ENCODE data around the gene AQP3. TPM values are rescaled to one million over a fixed set of nuclear protein-coding genes. Genes with fewer than 3 reads are reported as not detected.
A peak's percentile ranks its signal among the peaks of the same experiment; 100 is the strongest.
"Not testable (repeated sequence)": the region's sequence is repeated elsewhere in the genome, so short reads cannot be mapped to it uniquely, and the experiment has no call there.

The AQP3 gene
- total RNA-seq (100 to 1,000 TPM in 3 of 5 experiments, 10 to 100 TPM in 2; 53.3 to 173 (median 110) TPM), polyA plus RNA-seq (100 to 1,000 TPM; 178 to 252 TPM), total RNA-seq (43.3 reads per million, percentile 68 among the genes with 10 or more reads in this experiment)

DNA sequence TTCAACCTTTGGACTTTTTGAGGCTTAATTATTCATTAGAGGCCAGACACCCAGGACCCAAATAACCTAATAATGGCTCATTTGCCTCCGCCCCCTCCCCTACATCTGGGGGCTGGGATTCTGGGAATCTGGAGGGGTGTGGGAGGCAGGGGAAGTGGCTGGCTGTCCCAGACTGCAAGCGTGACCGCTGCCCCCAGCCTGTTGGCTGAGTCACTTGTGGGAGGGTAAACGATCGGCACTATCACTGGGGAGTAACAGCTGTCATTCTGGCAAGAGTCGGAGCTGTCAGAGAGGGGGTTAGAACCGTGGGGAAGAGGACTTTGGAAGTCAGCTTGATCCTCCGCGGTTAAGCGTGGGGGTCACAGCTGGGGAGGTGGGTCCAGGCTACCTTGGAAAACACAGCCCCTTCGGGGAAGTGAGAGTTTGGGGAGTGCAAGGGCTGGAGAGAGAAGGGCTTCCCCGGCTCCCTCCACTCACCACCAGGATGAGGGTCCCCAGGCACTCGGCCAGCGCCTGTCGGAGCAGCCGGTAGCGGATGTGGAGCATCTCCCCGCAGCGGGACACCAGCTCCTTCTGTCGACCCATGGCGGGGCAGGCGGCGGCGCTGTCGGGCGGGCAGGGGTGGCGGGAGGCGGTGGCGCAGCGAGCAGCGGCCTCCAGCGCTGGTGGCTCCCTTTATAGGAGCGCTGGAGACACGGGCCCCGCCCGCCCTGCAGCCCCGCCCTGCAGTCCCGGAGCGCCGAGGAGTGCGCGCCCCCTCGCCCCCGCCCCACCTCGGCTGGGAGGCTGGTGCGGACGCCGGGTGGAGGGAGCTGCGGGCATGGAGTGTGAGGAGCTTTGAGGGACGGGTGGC, at the start of gene AQP3:
TSS of gene AQP3 (minus strand) at position 648 of the 853 bp plus-strand sequence. CDS start at position 585, 63 bp downstream.
- H3K4me3 ChIP-seq (ENCODE audit: low read length), result peak within 1 kb of the TSS; percentile 86
- CTCF ChIA-PET, result interaction anchor here (0.6 to 8.5 kb wide), 10 partner anchors 10 to 160 kb away, joined by 3 to 134 read pairs (median 8); partner anchors contain the start of gene NOL6
- Mint-ChIP-seq H3K4me3 (peak within 1 kb of the TSS; percentile 89 to 98 (median 94)), H3K27ac (peak within 1 kb of the TSS; percentile 81 to 97 (median 96)), H3K27me3 (no peaks in the 10 kb centered on the region), H3K9me3 (peaks cover 0 to 2% (median 0%) of the 10 kb centered on the region in 11 donors), H3K36me3 (peaks cover 0 to 21% (median 4%) of the 10 kb centered on the region in 5 donors), H3K4me1 (peaks cover 23 to 60% (median 45%) of the 10 kb centered on the region in 7 donors)
- peak within 1 kb of the TSS; percentile 85 for H3K27ac ChIP-seq (ENCODE audit: low read depth, low read length)
- no peaks in the 10 kb centered on the region for H3K9me3 ChIP-seq (ENCODE audit: control insufficient read depth in 2 of 3, low read length in 3 of 3)
- no peaks in the 10 kb centered on the region for H3K27me3 ChIP-seq (ENCODE audit: control insufficient read depth in 2 of 2, insufficient read depth in 2 of 2, low read length in 2 of 2)
- peaks cover 0 to 20% (median 15%) of the 10 kb centered on the region in 3 experiments for H3K36me3 ChIP-seq (ENCODE audit: control insufficient read depth in 2 of 3, insufficient read depth in 3 of 3, low read length in 3 of 3)
- intact Hi-C loops (cut with micrococcal nuclease), result loop anchor here (1.0 kb wide), 9 partner anchors 9 to 157 kb away; partner anchors contain the start of gene NFX1 (in 2 of the 2)
- ATAC-seq, result peak; percentile 79
- POLR2A ChIA-PET, result interaction anchor here (0.6 to 5.8 kb wide), 17 partner anchors 9 to 160 kb away, joined by 3 to 102 read pairs (median 4); partner anchors contain the start of genes NFX1 and NOL6
- DNase-seq, result peak; percentile 59 to 77 (median 72)
- H3K4me1 ChIP-seq (ENCODE audit: control insufficient read depth in 2 of 2, insufficient read depth in 2 of 2, low read length in 2 of 2), result peaks cover 27 to 36% of the 10 kb centered on the region in 2 donors

DNA sequence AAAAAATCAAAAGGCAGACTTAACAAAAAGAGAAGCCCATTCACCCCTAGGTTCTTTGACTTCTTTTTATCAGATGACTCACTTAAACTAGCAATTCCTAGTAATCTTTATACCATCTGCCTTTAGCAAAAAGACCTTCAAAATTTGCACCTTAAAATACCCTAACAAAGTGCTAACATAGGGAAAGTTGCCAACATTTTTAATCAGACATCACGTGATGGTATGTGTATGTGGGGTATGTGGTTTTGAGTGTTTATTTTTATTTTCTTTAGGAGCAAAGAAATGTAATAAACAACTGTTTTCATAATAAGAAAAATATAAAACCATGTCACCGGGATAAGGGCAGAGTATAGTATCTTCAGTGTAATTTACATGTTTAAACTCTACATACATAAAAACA, 46.4 kb upstream of the AQP3 start:
- H3K4me3 ChIP-seq (ENCODE audit: low read length); H3K4me1 ChIP-seq (ENCODE audit: control insufficient read depth in 2 of 2, insufficient read depth in 2 of 2, low read length in 2 of 2); H3K4me3 Mint-ChIP-seq; H3K36me3 ChIP-seq (ENCODE audit: control insufficient read depth in 2 of 3, insufficient read depth in 3 of 3, low read length in 3 of 3); H3K27ac ChIP-seq (ENCODE audit: low read depth, low read length); POLR2A ChIA-PET; H3K27me3 ChIP-seq (ENCODE audit: control insufficient read depth in 2 of 2, insufficient read depth in 2 of 2, low read length in 2 of 2); H3K4me1 Mint-ChIP-seq; H3K27ac Mint-ChIP-seq; H3K36me3 Mint-ChIP-seq; ATAC-seq; DNase-seq; CTCF ChIA-PET; H3K9me3 ChIP-seq (ENCODE audit: control insufficient read depth in 2 of 3, low read length in 3 of 3); intact Hi-C loops (cut with micrococcal nuclease); H3K9me3 Mint-ChIP-seq: not testable (repeated sequence)
- peaks cover 0 to 22% (median 4%) of the 10 kb centered on the region in 5 donors for H3K27me3 Mint-ChIP-seq

DNA sequence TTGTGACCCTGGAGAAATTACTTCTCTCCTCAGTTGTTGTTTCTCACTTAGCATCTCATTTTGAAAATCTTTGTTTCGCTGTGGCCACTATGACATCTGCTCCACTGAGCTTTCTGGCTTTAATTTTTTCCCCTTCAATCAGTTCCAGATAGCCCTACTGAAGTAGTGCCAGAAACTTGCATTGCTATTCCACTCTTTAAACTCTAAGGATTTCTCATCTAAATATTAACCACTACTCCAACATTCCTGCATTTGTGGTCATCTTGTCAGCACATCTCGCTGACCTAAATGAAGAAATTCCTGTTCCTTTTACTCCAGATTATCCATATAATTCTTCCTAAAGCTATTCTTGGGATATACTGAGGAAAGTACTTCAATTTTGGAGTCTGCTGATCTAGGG, 41.7 kb upstream of the AQP3 start:
- ATAC-seq, result no peak
- CTCF ChIA-PET, result no interaction called here
- H3K4me3 Mint-ChIP-seq, result no peak overlapping the region

DNA sequence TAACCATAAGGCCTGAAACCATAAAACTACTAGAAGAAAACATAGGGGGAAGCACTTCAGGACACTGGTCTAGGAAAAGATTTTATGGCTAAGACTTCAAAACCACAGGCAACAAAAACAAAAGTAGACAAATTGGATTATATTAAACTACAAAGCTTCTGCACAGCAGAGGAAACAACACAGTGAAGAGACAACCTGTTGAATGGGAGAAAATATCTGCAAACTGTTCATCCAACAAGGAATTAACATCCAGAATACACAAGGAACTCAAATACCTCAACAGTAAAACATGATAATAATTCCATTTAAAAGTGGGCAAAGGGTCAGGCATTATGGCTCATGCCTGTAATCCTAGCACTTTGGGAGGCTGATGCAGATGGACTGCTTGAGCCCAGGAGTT, 37.9 kb upstream of the AQP3 start:
- H3K36me3 Mint-ChIP-seq; intact Hi-C loops (cut with micrococcal nuclease): not testable (repeated sequence)

More for the DNA sequence above, 41.7 kb upstream of the AQP3 start:
- no peaks in the 10 kb centered on the region for H3K4me1 Mint-ChIP-seq
- H3K36me3 ChIP-seq (ENCODE audit: control insufficient read depth in 2 of 3, insufficient read depth in 3 of 3, low read length in 3 of 3), result no peaks in the 10 kb centered on the region
- no peaks in the 10 kb centered on the region for H3K36me3 Mint-ChIP-seq
- H3K9me3 ChIP-seq (ENCODE audit: control insufficient read depth in 2 of 3, low read length in 3 of 3), result no peaks in the 10 kb centered on the region
- intact Hi-C loops (cut with micrococcal nuclease), result no loop called here
- no peaks in the 10 kb centered on the region for H3K9me3 Mint-ChIP-seq
- peaks cover 0 to 19% (median 0%) of the 10 kb centered on the region in 5 donors for H3K27me3 Mint-ChIP-seq
- DNase-seq, result no peak
- H3K27ac Mint-ChIP-seq, result no peak overlapping the region
- no peak overlapping the region for H3K4me3 ChIP-seq (ENCODE audit: low read length)
- H3K27me3 ChIP-seq (ENCODE audit: control insufficient read depth in 2 of 2, insufficient read depth in 2 of 2, low read length in 2 of 2), result no peaks in the 10 kb centered on the region
- POLR2A ChIA-PET, result no interaction called here
- H3K4me1 ChIP-seq (ENCODE audit: control insufficient read depth in 2 of 2, insufficient read depth in 2 of 2, low read length in 2 of 2), result no peaks in the 10 kb centered on the region
- no peak overlapping the region for H3K27ac ChIP-seq (ENCODE audit: low read depth, low read length)

DNA sequence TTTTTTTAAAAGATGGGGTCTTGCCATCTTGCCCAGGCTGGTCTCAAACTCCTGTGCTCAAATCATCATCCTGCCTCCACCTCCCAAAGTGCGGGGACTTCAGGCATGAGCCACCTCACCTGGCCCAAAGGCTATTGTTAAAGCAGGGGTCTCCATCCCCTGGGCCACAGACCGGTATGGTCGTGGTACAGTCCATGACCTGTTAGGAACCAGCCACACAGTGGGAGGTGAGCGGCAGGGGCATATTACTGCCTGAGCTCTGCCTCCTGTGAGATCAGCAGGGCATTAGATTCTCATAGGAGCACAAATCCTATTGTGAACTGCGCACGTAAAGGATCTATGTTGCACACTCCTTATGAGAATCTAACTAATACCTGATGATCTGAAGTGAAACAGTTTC, 33.6 kb upstream of the AQP3 start:
- Histone ChIP-seq H3K9me3 (ENCODE audit: control insufficient read depth in 2 of 3, low read length in 3 of 3) (no peaks in the 10 kb centered on the region), H3K27ac (ENCODE audit: low read depth, low read length) (no peak overlapping the region), H3K36me3 (ENCODE audit: control insufficient read depth in 2 of 3, insufficient read depth in 3 of 3, low read length in 3 of 3) (no peaks in the 10 kb centered on the region), H3K27me3 (ENCODE audit: control insufficient read depth in 2 of 2, insufficient read depth in 2 of 2, low read length in 2 of 2) (no peaks in the 10 kb centered on the region), H3K4me1 (ENCODE audit: control insufficient read depth in 2 of 2, insufficient read depth in 2 of 2, low read length in 2 of 2) (no peaks in the 10 kb centered on the region), H3K4me3 (ENCODE audit: low read length) (no peak overlapping the region)
- no peaks in the 10 kb centered on the region for H3K27me3 Mint-ChIP-seq
- no peaks in the 10 kb centered on the region for H3K9me3 Mint-ChIP-seq
- peaks cover 0 to 5% (median 0%) of the 10 kb centered on the region in 7 donors for H3K4me1 Mint-ChIP-seq
- H3K27ac Mint-ChIP-seq, result no peak overlapping the region
- ATAC-seq (no peak), DNase-seq (no peak)
- intact Hi-C loops (cut with micrococcal nuclease), result no loop called here
- no peak overlapping the region for H3K4me3 Mint-ChIP-seq
- ChIA-PET CTCF (no interaction called here), POLR2A (interaction anchor here (1.1 kb wide), 1 partner anchor 65 kb away, joined by 3 read pairs; no protein-coding TSS in a partner anchor)
- no peaks in the 10 kb centered on the region for H3K36me3 Mint-ChIP-seq

More for the DNA sequence above, 37.9 kb upstream of the AQP3 start:
- ATAC-seq; H3K9me3 Mint-ChIP-seq; H3K36me3 ChIP-seq (ENCODE audit: control insufficient read depth in 2 of 3, insufficient read depth in 3 of 3, low read length in 3 of 3); H3K27me3 ChIP-seq (ENCODE audit: control insufficient read depth in 2 of 2, insufficient read depth in 2 of 2, low read length in 2 of 2); H3K9me3 ChIP-seq (ENCODE audit: control insufficient read depth in 2 of 3, low read length in 3 of 3); DNase-seq; CTCF ChIA-PET; H3K4me1 ChIP-seq (ENCODE audit: control insufficient read depth in 2 of 2, insufficient read depth in 2 of 2, low read length in 2 of 2); H3K4me1 Mint-ChIP-seq; H3K4me3 Mint-ChIP-seq; H3K27ac Mint-ChIP-seq; H3K4me3 ChIP-seq (ENCODE audit: low read length); H3K27ac ChIP-seq (ENCODE audit: low read depth, low read length); POLR2A ChIA-PET: not testable (repeated sequence)
- peaks cover 0 to 14% (median 0%) of the 10 kb centered on the region in 5 donors for H3K27me3 Mint-ChIP-seq

DNA sequence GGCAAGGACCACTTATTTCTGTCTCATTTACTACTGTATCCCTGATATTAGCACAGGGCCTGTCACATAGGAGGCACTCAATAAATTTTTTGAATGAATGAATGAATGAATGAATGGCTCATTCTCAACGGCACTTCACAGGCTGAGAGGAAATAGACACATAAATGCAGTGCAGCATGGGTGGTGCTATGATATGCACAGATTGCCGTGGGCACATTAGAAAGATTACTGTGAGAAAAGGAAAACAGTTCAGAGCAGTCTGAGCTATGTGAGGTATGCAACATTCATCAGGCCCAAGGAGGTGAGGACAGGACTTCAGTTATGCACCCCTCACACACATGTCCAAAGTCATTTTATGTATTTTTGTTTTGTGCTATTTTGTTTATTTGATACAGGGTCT, 32.7 kb upstream of the AQP3 start:
- H3K4me3 ChIP-seq (ENCODE audit: low read length), result no peak overlapping the region
- no peak overlapping the region for H3K27ac ChIP-seq (ENCODE audit: low read depth, low read length)
- no peak for DNase-seq
- no peak overlapping the region for H3K4me3 Mint-ChIP-seq
- ChIA-PET POLR2A (interaction anchor here (1.1 kb wide), 1 partner anchor 64 kb away, joined by 3 read pairs; no protein-coding TSS in a partner anchor), CTCF (no interaction called here)
- no peaks in the 10 kb centered on the region for H3K27me3 ChIP-seq (ENCODE audit: control insufficient read depth in 2 of 2, insufficient read depth in 2 of 2, low read length in 2 of 2)
- no peaks in the 10 kb centered on the region for H3K9me3 Mint-ChIP-seq
- no peak overlapping the region for H3K27ac Mint-ChIP-seq
- H3K27me3 Mint-ChIP-seq, result no peaks in the 10 kb centered on the region
- intact Hi-C loops (cut with micrococcal nuclease), result no loop called here
- no peaks in the 10 kb centered on the region for H3K36me3 ChIP-seq (ENCODE audit: control insufficient read depth in 2 of 3, insufficient read depth in 3 of 3, low read length in 3 of 3)
- no peak for ATAC-seq
- no peaks in the 10 kb centered on the region for H3K9me3 ChIP-seq (ENCODE audit: control insufficient read depth in 2 of 3, low read length in 3 of 3)
- H3K4me1 ChIP-seq (ENCODE audit: control insufficient read depth in 2 of 2, insufficient read depth in 2 of 2, low read length in 2 of 2), result no peaks in the 10 kb centered on the region
- peaks cover 0 to 5% (median 0%) of the 10 kb centered on the region in 7 donors for H3K4me1 Mint-ChIP-seq
- no peaks in the 10 kb centered on the region for H3K36me3 Mint-ChIP-seq

All from naive thymus-derived CD4-positive, alpha-beta T cell (primary cell).